Measurements from ENCODE around the gene PIK3CB. TPM values are rescaled to one million over a fixed set of nuclear protein-coding genes. Genes with fewer than 3 reads are reported as not detected.

PIK3CB gene
- total RNA-seq, 6 experiments from 2014 or later: 12.6 to 18.3 (median 15.8) TPM

DNA sequence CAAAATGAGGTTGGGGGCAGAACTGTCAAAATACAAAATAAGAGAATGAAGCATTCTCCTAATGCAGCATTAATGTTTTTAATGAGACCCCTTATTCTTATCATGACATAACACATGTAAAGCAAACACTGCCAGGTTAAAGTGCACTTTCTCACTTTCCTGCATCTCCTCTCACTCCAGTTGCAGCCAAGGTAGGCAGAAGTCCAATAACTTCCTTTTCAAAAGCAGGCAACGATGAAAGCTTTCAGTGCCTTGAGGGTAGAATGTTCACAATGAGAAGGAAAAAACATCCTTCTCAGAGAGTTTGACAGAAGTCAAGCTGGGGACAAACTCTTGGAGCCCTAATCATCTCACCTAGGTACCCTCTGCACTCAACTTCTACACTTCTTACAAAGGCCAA lies 166.6 kb downstream of the PIK3CB start:
- H3K36me3 Mint-ChIP-seq (ENCODE audit: low read depth): peaks cover 12% of the 10 kb centered on the region
- H3K27ac Mint-ChIP-seq: no peak overlapping the region
- no peaks in the 10 kb centered on the region for H3K27me3 Mint-ChIP-seq (ENCODE audit: insufficient read depth)
- DNase-seq: no peak
- no peak overlapping the region for H3K4me3 Mint-ChIP-seq
- TF ChIP-seq, protein P1, sequence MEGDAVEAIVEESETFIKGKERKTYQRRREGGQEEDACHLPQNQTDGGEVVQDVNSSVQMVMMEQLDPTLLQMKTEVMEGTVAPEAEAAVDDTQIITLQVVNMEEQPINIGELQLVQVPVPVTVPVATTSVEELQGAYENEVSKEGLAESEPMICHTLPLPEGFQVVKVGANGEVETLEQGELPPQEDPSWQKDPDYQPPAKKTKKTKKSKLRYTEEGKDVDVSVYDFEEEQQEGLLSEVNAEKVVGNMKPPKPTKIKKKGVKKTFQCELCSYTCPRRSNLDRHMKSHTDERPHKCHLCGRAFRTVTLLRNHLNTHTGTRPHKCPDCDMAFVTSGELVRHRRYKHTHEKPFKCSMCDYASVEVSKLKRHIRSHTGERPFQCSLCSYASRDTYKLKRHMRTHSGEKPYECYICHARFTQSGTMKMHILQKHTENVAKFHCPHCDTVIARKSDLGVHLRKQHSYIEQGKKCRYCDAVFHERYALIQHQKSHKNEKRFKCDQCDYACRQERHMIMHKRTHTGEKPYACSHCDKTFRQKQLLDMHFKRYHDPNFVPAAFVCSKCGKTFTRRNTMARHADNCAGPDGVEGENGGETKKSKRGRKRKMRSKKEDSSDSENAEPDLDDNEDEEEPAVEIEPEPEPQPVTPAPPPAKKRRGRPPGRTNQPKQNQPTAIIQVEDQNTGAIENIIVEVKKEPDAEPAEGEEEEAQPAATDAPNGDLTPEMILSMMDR (IDR thresholded peaks at IDR 0.05): no peak
- no peaks in the 10 kb centered on the region for H3K4me1 Mint-ChIP-seq (ENCODE audit: low read depth)
- H3K9me3 Mint-ChIP-seq: no peaks in the 10 kb centered on the region

DNA sequence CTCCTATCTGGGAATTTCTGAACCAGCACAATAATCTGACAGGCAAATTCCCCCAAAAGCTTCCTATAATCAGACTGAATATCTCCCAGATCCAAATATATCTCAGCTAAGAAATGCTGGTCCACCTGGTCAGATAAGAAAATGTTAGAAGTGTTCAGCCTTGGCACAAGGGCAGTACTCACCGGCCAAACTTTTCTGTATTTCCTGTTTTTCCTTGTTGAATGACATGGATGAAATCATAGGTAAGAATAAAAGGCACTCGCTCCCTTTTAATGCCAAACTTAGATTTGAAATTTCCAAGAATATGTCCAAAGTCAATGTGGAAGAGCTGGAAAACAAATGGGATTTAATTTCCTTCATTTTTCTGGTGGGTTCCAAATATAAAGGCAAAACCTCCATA lies 177.2 kb downstream of the PIK3CB start:
- no peaks in the 10 kb centered on the region for H3K9me3 Mint-ChIP-seq
- no peak overlapping the region for H3K27ac Mint-ChIP-seq
- H3K36me3 Mint-ChIP-seq (ENCODE audit: low read depth): peaks cover 16% of the 10 kb centered on the region
- no peaks in the 10 kb centered on the region for H3K4me1 Mint-ChIP-seq (ENCODE audit: low read depth)
- H3K27me3 Mint-ChIP-seq (ENCODE audit: insufficient read depth): no peaks in the 10 kb centered on the region
- TF ChIP-seq, protein P1 (IDR thresholded peaks at IDR 0.05): no peak
- no peak overlapping the region for H3K4me3 Mint-ChIP-seq
- no peak for DNase-seq

DNA sequence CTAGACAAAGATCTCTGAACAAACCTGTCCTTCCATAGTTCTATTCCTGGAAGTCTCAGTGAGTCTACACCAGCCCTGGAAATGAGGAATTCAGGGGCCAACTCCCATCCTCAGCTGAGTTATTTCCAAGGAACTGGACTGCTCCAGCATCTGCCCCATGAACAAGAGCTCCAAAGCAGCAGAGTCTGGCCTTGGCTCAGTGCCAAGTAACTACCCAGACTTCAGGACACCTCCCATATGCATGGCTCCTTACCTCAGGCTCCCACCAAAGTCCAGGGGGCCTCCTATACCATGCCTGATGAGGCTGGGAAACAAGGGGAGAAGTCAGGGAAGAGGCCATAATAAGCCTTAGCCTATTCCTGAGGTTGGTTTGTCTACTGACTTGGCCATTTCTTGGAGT lies 181.2 kb downstream of the PIK3CB start:
- Mint-ChIP-seq H3K36me3 (ENCODE audit: low read depth) (peaks cover 39% of the 10 kb centered on the region), H3K4me1 (ENCODE audit: low read depth) (no peaks in the 10 kb centered on the region), H3K27me3 (ENCODE audit: insufficient read depth) (no peaks in the 10 kb centered on the region; the same call in 1 of the 2 replicates), H3K9me3 (peaks cover 5% of the 10 kb centered on the region), H3K27ac (no peak overlapping the region), H3K4me3 (no peak overlapping the region)
- TF ChIP-seq, protein P1 (IDR thresholded peaks at IDR 0.05): no peak
- no peak for DNase-seq

DNA sequence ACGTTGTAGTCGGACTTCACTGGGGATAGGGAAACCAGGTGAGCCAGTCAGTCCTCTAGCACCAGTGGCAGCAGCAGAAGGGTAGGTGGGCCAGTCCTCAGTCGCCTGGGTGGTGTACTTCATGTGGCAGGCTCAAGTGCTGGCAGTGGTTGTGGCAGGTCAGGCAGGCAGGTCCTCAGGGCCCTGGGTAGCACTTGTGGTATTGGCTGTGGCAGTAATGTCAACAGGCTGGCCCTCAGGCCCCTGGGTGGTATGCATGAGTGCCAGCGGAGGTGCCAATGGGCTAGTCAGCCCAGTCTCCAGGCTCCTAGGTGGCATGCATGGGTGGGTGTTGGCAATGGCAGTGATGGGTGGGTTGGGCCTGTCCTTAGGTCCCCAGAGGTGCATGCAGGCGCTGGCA lies 185.6 kb downstream of the PIK3CB start:
- Mint-ChIP-seq H3K27me3 (ENCODE audit: insufficient read depth) (no peaks in the 10 kb centered on the region; the same call in 1 of the 2 replicates), H3K36me3 (ENCODE audit: low read depth) (peaks cover 67% of the 10 kb centered on the region), H3K9me3 (peaks cover 46% of the 10 kb centered on the region), H3K27ac (no peak overlapping the region), H3K4me3 (no peak overlapping the region), H3K4me1 (ENCODE audit: low read depth) (no peaks in the 10 kb centered on the region)
- TF ChIP-seq, protein P1 (IDR thresholded peaks at IDR 0.05): no peak
- no peak for DNase-seq

DNA sequence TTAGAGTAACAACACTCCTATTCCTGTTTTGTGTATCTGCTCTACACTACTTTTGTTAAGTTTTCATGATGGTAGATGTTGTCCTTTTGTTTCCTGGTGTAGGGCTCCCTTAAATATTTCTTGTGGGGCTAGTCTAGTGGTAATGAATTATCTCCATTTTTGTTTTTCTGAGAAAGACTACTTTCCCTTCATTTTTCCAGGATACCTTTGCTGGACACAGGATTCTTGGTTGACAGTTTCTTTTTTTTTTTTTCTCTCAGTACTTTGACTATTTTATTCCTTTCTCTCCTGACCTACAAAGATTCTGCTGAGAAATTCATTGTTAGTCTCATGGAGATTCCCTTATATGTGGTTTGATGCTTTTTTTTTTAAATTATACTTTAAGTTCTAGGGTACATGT lies 188.2 kb downstream of the PIK3CB start:
- H3K4me1 Mint-ChIP-seq (ENCODE audit: low read depth): no peaks in the 10 kb centered on the region
- peaks cover 62% of the 10 kb centered on the region for H3K9me3 Mint-ChIP-seq
- no peak overlapping the region for H3K4me3 Mint-ChIP-seq

More for the DNA sequence above, 188.2 kb downstream of the PIK3CB start:
- Mint-ChIP-seq H3K27ac (no peak overlapping the region), H3K36me3 (ENCODE audit: low read depth) (peaks cover 75% of the 10 kb centered on the region), H3K27me3 (ENCODE audit: insufficient read depth) (no peaks in the 10 kb centered on the region; the same call in 1 of the 2 replicates)
- TF ChIP-seq, protein P1 (IDR thresholded peaks at IDR 0.05): no peak
- DNase-seq: no peak

Measured in HFFc6 (cell line).